Activated CD4-positive, alpha-beta T cell treated with anti-CD3 and anti-CD28 coated beads, Interleukin-2, amount 10 ng/mL, durations not matched to agents 7 days and 5 days (primary cell): Measurements from ENCODE around the gene ICA1. TPM values are rescaled to one million over a fixed set of nuclear protein-coding genes. Genes with fewer than 3 reads are reported as not detected.
"Not testable (repeated sequence)": the region's sequence is repeated elsewhere in the genome, so short reads cannot be mapped to it uniquely, and the experiment has no call there.

Source experiments
- CTCF ChIA-PET: fragments of 350-600 bp; sonication (Branson Sonifier 250); formaldehyde crosslinking; loops from one replicate; lab custom pipeline; 2021; ENCODE audit warnings: antibody characterized with exemption; lab: Charles Lee
- POLR2A ChIA-PET: fragments of 350-600 bp; sonication (Branson Sonifier 250); formaldehyde crosslinking; loops from one replicate; lab custom pipeline; 2021; ENCODE audit warnings: antibody characterized with exemption; lab: Charles Lee
- DNase-seq: peaks from one replicate; pipeline ENCODE4 v3.0.0-alpha.2; 2020
- H3K27ac Mint-ChIP-seq: one replicate; pipeline ENCODE4 v1.8.0; 2021; ENCODE audit warnings: mild to moderate bottlenecking, moderate library complexity, mixed read lengths
- H3K27me3 Mint-ChIP-seq: one replicate; pipeline ENCODE4 v1.8.0; 2021; ENCODE audit warnings: mixed read lengths
- H3K36me3 Mint-ChIP-seq: one replicate; pipeline ENCODE4 v1.8.0; 2021; ENCODE audit warnings: low read depth, mixed read lengths
- H3K4me1 Mint-ChIP-seq: one replicate; pipeline ENCODE4 v1.8.0; 2021; ENCODE audit warnings: mixed read lengths
- H3K4me3 Mint-ChIP-seq: one replicate; pipeline ENCODE4 v1.8.0; 2021; ENCODE audit warnings: mild to moderate bottlenecking, moderate library complexity, mixed read lengths
- H3K9me3 Mint-ChIP-seq: one replicate; pipeline ENCODE4 v1.8.0; 2021; ENCODE audit warnings: mixed read lengths
- total RNA-seq, 2 experiments: library from RNA; stranded (reverse); gene quantifications; one replicate each; pipeline ENCODE4 v1.2.3, GENCODE V29; 2021

The ICA1 gene
- 1 to 10 TPM in 1 of 2 experiments, under 1 TPM in 1; 0.89 to 1.5 TPM for total RNA-seq

DNA sequence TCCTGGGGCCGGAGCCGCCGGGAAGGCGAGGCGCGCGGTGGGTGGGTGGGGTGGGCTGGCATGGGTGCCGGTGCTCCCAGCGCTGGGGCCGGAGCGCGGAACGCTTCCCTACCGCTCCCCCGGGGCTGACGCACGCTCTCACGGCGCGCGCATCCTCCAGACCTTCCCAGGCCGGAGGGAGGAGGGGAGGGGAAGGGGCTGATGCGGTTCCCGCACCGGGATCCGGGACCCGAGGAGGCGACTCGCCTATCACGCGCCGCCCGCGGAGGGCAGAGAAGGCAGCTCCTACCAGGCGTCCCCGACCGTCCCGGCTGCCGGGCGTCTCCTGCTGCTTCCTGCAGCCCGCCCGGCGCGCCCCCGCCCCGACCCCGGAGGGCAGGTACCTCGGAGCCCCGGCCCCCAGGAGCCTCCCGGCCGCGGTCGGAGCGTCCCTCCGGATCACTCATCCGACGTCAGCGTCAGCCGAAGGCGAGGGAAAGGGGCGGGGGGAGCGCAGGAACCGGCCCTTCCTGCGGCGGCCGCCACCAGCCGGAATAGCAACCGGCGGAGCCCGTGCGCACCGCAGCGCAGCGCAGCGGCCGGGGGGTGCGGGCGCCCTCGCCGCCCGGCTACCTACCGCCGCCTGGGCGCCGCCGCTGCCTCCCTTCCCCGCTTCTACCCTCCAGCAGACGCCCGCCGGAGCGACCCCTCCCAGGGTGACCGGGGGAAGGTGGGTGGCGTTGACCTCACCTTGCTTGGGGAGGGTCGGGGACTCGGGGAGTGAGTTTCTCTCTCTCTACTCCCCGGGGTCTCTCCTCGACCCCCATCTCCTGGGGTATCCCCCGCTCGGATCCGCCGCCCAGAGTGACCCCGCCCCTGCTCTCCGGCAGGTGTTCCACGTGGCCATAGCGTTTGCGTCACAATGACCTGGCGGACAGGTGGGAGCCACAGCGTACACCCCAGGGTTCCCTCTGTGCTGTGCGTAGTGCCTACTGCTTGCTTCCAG lies at the start of gene ICA1:
Gene ICA1 (minus strand): TSS at position 457 of the 985 bp plus-strand sequence. CDS start 26,241 bp downstream, outside the sequence.
- DNase-seq = peak; percentile 16
- CTCF ChIA-PET = interaction anchor here (1.0 to 1.4 kb wide), 2 partner anchors 9 to 37 kb away, joined by 3 to 4 read pairs; no protein-coding TSS in a partner anchor
- H3K36me3 Mint-ChIP-seq = no peaks in the 10 kb centered on the region
- POLR2A ChIA-PET = no interaction called here
- H3K27ac Mint-ChIP-seq = no peak within 1 kb of the TSS
- H3K9me3 Mint-ChIP-seq = no peaks in the 10 kb centered on the region
- H3K4me1 Mint-ChIP-seq = peaks cover 6% of the 10 kb centered on the region
- peak within 1 kb of the TSS; percentile 71 for H3K4me3 Mint-ChIP-seq
- peaks cover 65% of the 10 kb centered on the region for H3K27me3 Mint-ChIP-seq

DNA sequence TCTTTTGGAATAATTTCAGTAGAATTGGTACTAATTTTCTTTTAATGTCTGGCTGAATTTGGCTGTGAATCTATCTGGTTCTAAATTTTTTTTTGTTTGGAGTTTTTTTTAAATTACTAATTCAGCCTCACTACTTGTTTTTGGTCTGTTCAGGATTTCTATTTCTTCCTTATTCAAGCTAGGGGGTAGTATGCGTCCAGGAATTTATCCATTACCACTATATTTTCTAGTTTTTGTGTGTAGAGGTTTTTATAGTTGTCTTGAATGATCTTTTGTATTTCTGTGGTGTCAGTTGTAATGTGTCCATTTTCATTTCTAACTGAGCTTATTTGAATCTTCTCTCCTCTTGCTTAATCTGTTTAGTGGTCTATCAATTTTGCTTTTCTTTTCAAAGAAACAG lies 48.9 kb upstream of the ICA1 start:
- H3K4me1 Mint-ChIP-seq = no peaks in the 10 kb centered on the region
- CTCF ChIA-PET = no interaction called here
- H3K4me3 Mint-ChIP-seq = no peak overlapping the region
- no peak overlapping the region for H3K27ac Mint-ChIP-seq
- DNase-seq = no peak
- H3K9me3 Mint-ChIP-seq = peaks cover 3% of the 10 kb centered on the region
- H3K27me3 Mint-ChIP-seq = peaks cover 28% of the 10 kb centered on the region
- POLR2A ChIA-PET = no interaction called here
- no peaks in the 10 kb centered on the region for H3K36me3 Mint-ChIP-seq

GRCh38 chr7:8305625-8306388 lies 43.8 kb upstream of the ICA1 start:
- ChIA-PET CTCF (no interaction called here), POLR2A (no interaction called here)
- peaks cover 3% of the 10 kb centered on the region for H3K27me3 Mint-ChIP-seq
- H3K4me1 Mint-ChIP-seq = no peaks in the 10 kb centered on the region
- H3K27ac Mint-ChIP-seq = no peak overlapping the region
- no peaks in the 10 kb centered on the region for H3K36me3 Mint-ChIP-seq
- no peak for DNase-seq
- no peak overlapping the region for H3K4me3 Mint-ChIP-seq
- no peaks in the 10 kb centered on the region for H3K9me3 Mint-ChIP-seq

GRCh38 chr7:8305104-8305503 lies 43.1 kb upstream of the ICA1 start:
- ChIA-PET CTCF (no interaction called here), POLR2A (no interaction called here)
- peaks cover 5% of the 10 kb centered on the region for H3K27me3 Mint-ChIP-seq
- H3K36me3 Mint-ChIP-seq = no peaks in the 10 kb centered on the region
- no peaks in the 10 kb centered on the region for H3K9me3 Mint-ChIP-seq
- no peak for DNase-seq
- no peak overlapping the region for H3K4me3 Mint-ChIP-seq
- H3K4me1 Mint-ChIP-seq = no peaks in the 10 kb centered on the region
- no peak overlapping the region for H3K27ac Mint-ChIP-seq

GRCh38 chr7:8303904-8304528 lies 42.0 kb upstream of the ICA1 start:
- H3K9me3 Mint-ChIP-seq = no peaks in the 10 kb centered on the region
- no peak for DNase-seq
- H3K4me3 Mint-ChIP-seq = no peak overlapping the region
- H3K4me1 Mint-ChIP-seq = no peaks in the 10 kb centered on the region
- ChIA-PET CTCF (no interaction called here), POLR2A (no interaction called here)
- no peak overlapping the region for H3K27ac Mint-ChIP-seq
- peaks cover 2% of the 10 kb centered on the region for H3K27me3 Mint-ChIP-seq
- H3K36me3 Mint-ChIP-seq = no peaks in the 10 kb centered on the region

GRCh38 chr7:8297023-8297422 lies 35.1 kb upstream of the ICA1 start:
- H3K4me1 Mint-ChIP-seq, DNase-seq, H3K36me3 Mint-ChIP-seq, H3K27ac Mint-ChIP-seq, CTCF ChIA-PET, POLR2A ChIA-PET, H3K4me3 Mint-ChIP-seq, H3K9me3 Mint-ChIP-seq: not testable (repeated sequence)
- H3K27me3 Mint-ChIP-seq = peaks cover 15% of the 10 kb centered on the region

GRCh38 chr7:8296362-8296659 lies 34.3 kb upstream of the ICA1 start:
- ChIA-PET POLR2A (interaction anchor here (0.6 kb wide), 1 partner anchor 535 kb away, joined by 3 read pairs; no protein-coding TSS in a partner anchor), CTCF (interaction anchor here (0.7 to 1.5 kb wide), 3 partner anchors 21 to 1282 kb away, joined by 3 to 6 read pairs (median 4); no protein-coding TSS in a partner anchor)
- Mint-ChIP-seq H3K4me1 (no peaks in the 10 kb centered on the region), H3K27ac (no peak overlapping the region), H3K27me3 (peaks cover 15% of the 10 kb centered on the region), H3K36me3 (no peaks in the 10 kb centered on the region), H3K9me3 (no peaks in the 10 kb centered on the region), H3K4me3 (no peak overlapping the region)
- DNase-seq = no peak

GRCh38 chr7:8295638-8296361 lies 33.8 kb upstream of the ICA1 start:
- no peaks in the 10 kb centered on the region for H3K4me1 Mint-ChIP-seq
- H3K4me3 Mint-ChIP-seq = no peak overlapping the region
- H3K27me3 Mint-ChIP-seq = peaks cover 15% of the 10 kb centered on the region
- peak; percentile 53 for DNase-seq
- no peak overlapping the region for H3K27ac Mint-ChIP-seq
- POLR2A ChIA-PET = interaction anchor here (0.6 kb wide), 1 partner anchor 535 kb away, joined by 3 read pairs; no protein-coding TSS in a partner anchor
- H3K36me3 Mint-ChIP-seq = no peaks in the 10 kb centered on the region
- H3K9me3 Mint-ChIP-seq = no peaks in the 10 kb centered on the region
- CTCF ChIA-PET = interaction anchor here (0.7 to 1.5 kb wide), 4 partner anchors 9 to 1282 kb away, joined by 3 to 6 read pairs (median 4); no protein-coding TSS in a partner anchor

- ChIA-PET CTCF (no interaction called here), POLR2A (no interaction called here)
- no peak for DNase-seq
- H3K27ac Mint-ChIP-seq = no peak overlapping the region
- no peaks in the 10 kb centered on the region for H3K9me3 Mint-ChIP-seq
- H3K36me3 Mint-ChIP-seq = no peaks in the 10 kb centered on the region
- H3K27me3 Mint-ChIP-seq = peaks cover 24% of the 10 kb centered on the region
- no peak overlapping the region for H3K4me3 Mint-ChIP-seq
- H3K4me1 Mint-ChIP-seq = no peaks in the 10 kb centered on the region
Observed at GRCh38 chr7:8291397-8292141, 29.6 kb upstream of the ICA1 start.

GRCh38 chr7:8290645-8291308 lies 28.8 kb upstream of the ICA1 start:
- no peaks in the 10 kb centered on the region for H3K36me3 Mint-ChIP-seq

GRCh38 chr7:8286118-8286517 lies 24.2 kb upstream of the ICA1 start:
- H3K36me3 Mint-ChIP-seq = no peaks in the 10 kb centered on the region
- no peak overlapping the region for H3K27ac Mint-ChIP-seq
- no peaks in the 10 kb centered on the region for H3K4me1 Mint-ChIP-seq
- H3K4me3 Mint-ChIP-seq = no peak overlapping the region
- ChIA-PET POLR2A (no interaction called here), CTCF (interaction anchor here (1.4 kb wide), 1 partner anchor 9 kb away, joined by 4 read pairs; no protein-coding TSS in a partner anchor)
- no peaks in the 10 kb centered on the region for H3K9me3 Mint-ChIP-seq
- DNase-seq = no peak
- peaks cover 11% of the 10 kb centered on the region for H3K27me3 Mint-ChIP-seq

More at GRCh38 chr7:8290645-8291308, 28.8 kb upstream of the ICA1 start:
- Mint-ChIP-seq H3K4me1 (no peaks in the 10 kb centered on the region), H3K27ac (no peak overlapping the region), H3K4me3 (no peak overlapping the region), H3K27me3 (peaks cover 22% of the 10 kb centered on the region), H3K9me3 (no peaks in the 10 kb centered on the region)
- POLR2A ChIA-PET = no interaction called here
- no peak for DNase-seq
- CTCF ChIA-PET = no interaction called here
